ENCODE data around the gene PIAS4. TPM values are rescaled to one million over a fixed set of nuclear protein-coding genes. Genes with fewer than 3 reads are reported as not detected.

The PIAS4 gene
- total RNA-seq, 1 experiment from 2014 or later: 18.2 TPM

DNA sequence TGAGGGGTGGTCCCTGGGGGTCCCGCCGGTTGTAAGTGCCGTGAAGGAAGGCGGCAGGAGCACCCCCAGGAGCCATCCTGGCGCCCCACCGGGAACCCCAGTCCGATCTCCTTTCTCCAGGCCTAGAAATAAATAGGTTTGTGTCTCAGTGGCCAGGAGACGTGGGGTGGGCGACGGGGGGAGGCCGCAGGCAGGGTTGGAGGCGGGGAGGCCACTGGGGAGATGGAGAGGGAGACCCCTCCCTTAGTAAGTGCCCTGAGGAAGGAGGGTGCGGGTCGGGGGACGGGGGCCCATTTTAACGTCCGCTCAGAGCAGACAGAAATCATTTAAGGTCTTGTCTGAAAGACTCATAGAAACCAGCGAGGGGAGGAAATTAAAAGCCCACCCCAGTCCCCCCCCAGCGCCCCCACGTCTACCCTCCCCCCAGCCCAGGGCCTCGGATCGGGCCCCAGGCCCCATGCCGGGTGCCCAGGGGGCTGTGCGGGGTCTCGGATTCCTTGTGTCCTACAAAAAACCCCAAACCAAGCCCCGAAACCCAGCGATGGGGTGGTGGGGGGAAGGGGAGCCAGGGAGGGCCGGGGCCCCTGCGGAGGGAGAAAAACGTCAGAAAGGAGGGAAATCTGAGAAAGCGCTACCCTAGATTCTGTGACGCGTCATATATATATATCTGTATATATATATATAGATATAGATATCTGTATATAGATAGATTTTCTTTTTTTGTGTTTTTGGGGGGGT, 39.6 kb downstream of the PIAS4 start:
- in situ Hi-C loops (cut with HindIII; ENCODE audit: low pct_unique_long_range_greater_than_20kb, low sequenced_read_pairs): no loop called here
- no peak for DNase-seq (ENCODE audit: low read depth)

DNA sequence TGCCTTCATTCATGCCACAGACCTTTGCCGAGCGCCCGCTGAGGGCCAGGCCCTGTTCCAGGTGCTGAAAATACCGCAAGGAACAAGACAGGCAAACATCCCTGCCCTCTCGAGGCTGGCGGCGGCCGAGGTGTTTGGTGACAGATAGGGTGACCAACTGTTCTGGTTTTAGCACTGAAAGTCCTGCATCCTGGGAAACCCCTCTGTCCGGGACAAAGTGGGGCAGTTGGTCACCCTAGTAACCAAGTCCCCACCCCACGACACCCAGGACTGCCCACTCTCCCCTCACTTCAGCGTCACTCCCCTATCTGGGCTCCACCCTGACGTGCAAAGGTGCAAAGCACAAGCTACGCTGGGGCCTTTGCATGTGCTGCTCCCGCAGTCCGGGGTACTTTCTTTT, 41.9 kb downstream of the PIAS4 start:
- no peak for DNase-seq (ENCODE audit: low read depth)
- in situ Hi-C loops (cut with HindIII; ENCODE audit: low pct_unique_long_range_greater_than_20kb, low sequenced_read_pairs): no loop called here

GRCh38 chr19:4051175-4052101, 43.9 kb downstream of the PIAS4 start:
- DNase-seq (ENCODE audit: low read depth): no peak
- in situ Hi-C loops (cut with HindIII; ENCODE audit: low pct_unique_long_range_greater_than_20kb, low sequenced_read_pairs): no loop called here

GRCh38 chr19:4052114-4052992, 44.8 kb downstream of the PIAS4 start:
- in situ Hi-C loops (cut with HindIII; ENCODE audit: low pct_unique_long_range_greater_than_20kb, low sequenced_read_pairs): no loop called here
- peak; percentile 33 for DNase-seq (ENCODE audit: low read depth)

- DNase-seq (ENCODE audit: low read depth): peak; percentile 55
- in situ Hi-C loops (cut with HindIII; ENCODE audit: low pct_unique_long_range_greater_than_20kb, low sequenced_read_pairs): no loop called here
Observed at GRCh38 chr19:4052993-4053422, 45.5 kb downstream of the PIAS4 start.

- no peak for DNase-seq (ENCODE audit: low read depth)
- in situ Hi-C loops (cut with HindIII; ENCODE audit: low pct_unique_long_range_greater_than_20kb, low sequenced_read_pairs): no loop called here
Observed at GRCh38 chr19:4053423-4054324, 46.1 kb downstream of the PIAS4 start.

DNA sequence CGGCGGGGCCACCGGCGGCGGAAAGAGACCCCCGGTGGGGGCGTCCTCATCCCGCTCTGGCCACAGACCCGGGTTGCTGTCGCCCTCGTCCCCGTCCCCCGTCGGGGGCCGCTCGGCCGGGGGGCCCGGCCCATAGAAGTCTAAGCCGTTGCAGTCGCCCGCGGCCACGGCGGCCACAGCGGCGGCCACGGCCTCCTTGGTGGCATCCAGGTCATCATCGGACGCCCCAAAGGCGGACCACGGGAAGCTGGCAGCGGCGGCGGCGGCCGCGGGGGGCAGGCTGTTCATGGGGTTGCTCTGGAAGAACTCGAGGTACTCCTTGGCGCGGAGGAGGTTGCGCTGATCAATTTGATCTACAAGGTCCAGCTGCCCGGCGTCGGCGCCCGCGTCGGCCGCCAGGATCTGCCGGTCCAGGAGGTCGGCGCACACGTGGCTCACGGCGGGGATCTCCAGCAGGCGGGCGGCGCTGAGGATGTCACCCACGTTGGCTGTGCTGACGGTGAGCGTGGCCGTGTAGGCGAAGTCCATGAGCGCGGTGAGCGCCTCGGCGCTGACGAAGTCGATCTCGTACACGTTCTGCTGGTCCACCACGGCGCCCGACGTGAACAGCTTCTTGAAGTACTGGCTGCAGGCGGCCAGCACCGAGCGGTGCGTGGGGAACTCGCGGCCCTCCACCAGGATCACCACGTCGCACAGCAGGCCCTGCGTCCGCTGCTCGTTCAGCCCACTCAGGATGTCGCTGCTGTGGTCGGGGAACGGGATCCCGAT, 47.1 kb downstream of the PIAS4 start:
- DNase-seq (ENCODE audit: low read depth): no peak

GRCh38 chr19:4055209-4055552, 47.6 kb downstream of the PIAS4 start:
- in situ Hi-C loops (cut with HindIII; ENCODE audit: low pct_unique_long_range_greater_than_20kb, low sequenced_read_pairs): no loop called here
- DNase-seq (ENCODE audit: low read depth): no peak

More for the DNA sequence above, 47.1 kb downstream of the PIAS4 start:
- in situ Hi-C loops (cut with HindIII; ENCODE audit: low pct_unique_long_range_greater_than_20kb, low sequenced_read_pairs): no loop called here

- DNase-seq (ENCODE audit: low read depth): peak; percentile 69
- in situ Hi-C loops (cut with HindIII; ENCODE audit: low pct_unique_long_range_greater_than_20kb, low sequenced_read_pairs): no loop called here
Observed at GRCh38 chr19:4057931-4058692, 50.6 kb downstream of the PIAS4 start.

DNA sequence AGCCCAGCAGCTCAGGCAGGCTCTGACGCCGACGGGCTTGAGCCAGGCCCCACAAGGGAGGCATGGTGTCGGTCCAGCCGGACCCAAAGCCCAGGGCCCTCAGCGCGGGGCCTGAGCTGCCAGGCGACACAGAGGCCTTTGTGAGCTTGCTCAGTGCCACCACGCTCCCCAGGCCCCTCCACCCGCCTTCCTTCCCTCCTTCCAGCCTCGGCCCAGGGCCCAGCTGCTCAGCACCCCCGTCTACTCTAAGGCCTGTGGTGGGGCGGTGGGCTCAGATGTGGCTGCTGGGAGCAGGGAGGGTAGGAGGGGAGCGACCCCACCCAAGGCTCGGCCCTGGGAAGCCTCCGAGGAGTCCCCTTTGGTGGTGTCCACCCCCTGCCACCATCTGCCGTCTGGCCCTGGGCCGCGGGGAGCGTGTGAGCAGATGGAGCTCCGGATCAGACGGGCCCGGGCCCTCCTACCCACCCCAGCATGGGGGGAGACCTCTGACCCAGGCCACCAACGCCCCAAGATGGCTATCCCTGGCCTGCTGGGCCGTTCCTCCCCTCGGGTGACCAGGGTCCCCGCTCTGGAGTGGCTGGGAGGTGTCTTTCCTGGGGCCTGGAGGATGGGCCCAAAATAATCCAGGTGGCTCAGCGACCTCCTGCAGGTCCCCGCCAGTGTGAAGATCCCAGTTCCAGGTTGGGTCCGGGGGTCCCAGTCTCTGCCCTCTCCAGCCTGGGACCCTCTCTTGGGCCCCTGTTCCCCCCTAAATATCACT, 51.3 kb downstream of the PIAS4 start:
- DNase-seq (ENCODE audit: low read depth): no peak
- in situ Hi-C loops (cut with HindIII; ENCODE audit: low pct_unique_long_range_greater_than_20kb, low sequenced_read_pairs): no loop called here

GRCh38 chr19:4059453-4059871, 51.9 kb downstream of the PIAS4 start:
- in situ Hi-C loops (cut with HindIII; ENCODE audit: low pct_unique_long_range_greater_than_20kb, low sequenced_read_pairs): no loop called here
- no peak for DNase-seq (ENCODE audit: low read depth)

DNA sequence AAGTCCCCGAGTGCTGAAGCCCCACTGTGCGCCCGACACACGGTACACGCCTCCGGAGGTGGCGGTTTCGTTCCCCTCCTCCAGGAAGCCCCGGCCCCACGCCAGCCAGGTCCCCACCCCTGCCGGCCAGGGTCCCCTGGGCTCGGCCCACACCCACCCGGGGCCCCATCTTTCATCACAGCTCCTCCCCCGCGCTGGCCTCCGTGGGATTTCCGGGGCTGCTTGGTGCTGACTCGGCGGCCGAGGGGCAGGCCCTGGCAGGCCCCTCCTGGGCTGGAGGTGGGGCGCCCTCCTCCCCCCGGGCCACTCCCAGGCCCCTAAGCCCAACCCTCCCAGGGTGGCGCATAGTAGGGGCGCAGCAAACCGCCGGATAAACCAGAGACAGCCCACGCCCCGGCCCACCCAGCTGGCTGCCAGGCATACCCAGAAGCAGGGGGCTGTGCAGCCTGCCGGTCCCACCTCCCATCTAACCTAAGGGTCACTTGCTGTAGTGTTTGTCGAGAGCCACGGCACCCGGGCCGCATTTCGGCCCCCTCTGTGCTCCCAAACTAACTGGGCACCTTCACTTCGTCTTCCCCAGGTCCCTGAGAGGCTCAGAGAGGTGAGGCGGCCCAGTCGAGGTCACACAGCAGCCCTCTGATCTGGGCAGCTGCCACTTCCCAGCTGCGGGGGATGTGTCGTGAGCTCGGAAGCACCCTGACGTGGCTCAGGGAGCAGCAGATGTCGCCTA, 52.5 kb downstream of the PIAS4 start:
- peak; percentile 67 for DNase-seq (ENCODE audit: low read depth)
- in situ Hi-C loops (cut with HindIII; ENCODE audit: low pct_unique_long_range_greater_than_20kb, low sequenced_read_pairs): no loop called here

GRCh38 chr19:4060621-4061177, 53.2 kb downstream of the PIAS4 start:
- DNase-seq (ENCODE audit: low read depth): no peak
- in situ Hi-C loops (cut with HindIII; ENCODE audit: low pct_unique_long_range_greater_than_20kb, low sequenced_read_pairs): no loop called here

DNA sequence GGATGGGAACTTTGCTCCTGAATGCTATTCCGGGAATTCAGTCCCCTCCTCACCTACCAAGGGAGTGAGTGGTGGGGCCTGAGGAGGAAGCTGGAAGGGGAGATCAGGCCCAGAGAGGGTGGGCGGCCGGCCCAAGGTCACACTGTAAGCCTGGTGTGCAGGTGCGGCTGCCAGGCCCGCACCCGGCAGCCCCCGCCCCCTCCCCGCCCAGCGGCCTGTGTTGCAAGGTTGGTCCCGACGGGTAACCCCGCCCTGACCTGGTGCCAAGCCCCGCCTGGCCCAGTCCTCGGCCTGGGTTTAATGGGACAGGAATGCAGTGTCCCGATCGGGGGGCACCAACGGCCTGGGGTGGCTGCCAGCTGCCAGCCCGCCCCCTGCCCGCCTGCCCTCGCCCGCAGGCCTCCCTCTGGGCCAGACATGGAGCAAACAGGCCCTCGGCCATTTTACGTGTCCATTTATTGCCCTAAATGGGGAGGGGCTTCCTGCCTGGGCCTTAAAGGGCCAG, 53.7 kb downstream of the PIAS4 start:
- DNase-seq (ENCODE audit: low read depth): peak; percentile 69
- in situ Hi-C loops (cut with HindIII; ENCODE audit: low pct_unique_long_range_greater_than_20kb, low sequenced_read_pairs): no loop called here
